H1 (cell line): ENCODE data around the gene CTAG2.

Source experiments
- CEBPB ChIP-seq: IDR thresholded peaks from 2 replicates; pipeline ENCODE4 v1.6.1; 2012; ENCODE audit warnings: low read depth, low read length
- CHD1 ChIP-seq: IDR thresholded peaks from 2 replicates; pipeline ENCODE4 v1.6.1; 2012; ENCODE audit warnings: low read depth, low read length, improper control_type of control experiment
- HDAC2 ChIP-seq, 2 experiments: fragments of 300-600 bp in 1 of 2; sonication (generic) in 1 of 2; IDR thresholded peaks; 2 replicates each; pipeline ENCODE4 v1.6.1; 2011 to 2012; ENCODE audit warnings: low read depth in 2 of 2, low read length in 2 of 2, mild to moderate bottlenecking in 2 of 2, moderate library complexity in 2 of 2, borderline replicate concordance in 1 of 2, inconsistent platforms in 1 of 2
- JUN ChIP-seq: IDR thresholded peaks from 2 replicates; pipeline ENCODE4 v1.6.1; 2011; ENCODE audit warnings: low read depth, mild to moderate bottlenecking, improper control_type of control experiment, low read length
- NRF1 ChIP-seq: IDR thresholded peaks from 2 replicates; pipeline ENCODE4 v1.6.1; 2011; ENCODE audit warnings: mild to moderate bottlenecking, low read depth, low read length, improper control_type of control experiment
- POLR2A ChIP-seq, 2 experiments: IDR thresholded peaks; 1 replicate in 1 of 2; 2 replicates in 1 of 2; pipeline ENCODE4 v1.6.1; 2011; ENCODE audit warnings: low read depth in 2 of 2, low read length in 2 of 2, mild to moderate bottlenecking in 2 of 2; ENCODE audit errors: control extremely low read depth in 1 of 2
- POLR2AphosphoS5 ChIP-seq: IDR thresholded peaks from 2 replicates; pipeline ENCODE4 v1.6.1; 2011; ENCODE audit warnings: low read depth, low read length
- SAP30 ChIP-seq: fragments of 300-600 bp; sonication (generic); IDR thresholded peaks from 2 replicates; pipeline ENCODE4 v1.7.1; 2012; ENCODE audit warnings: low read length, moderate library complexity, mild to moderate bottlenecking, inconsistent platforms; ENCODE audit not compliant: insufficient read depth, insufficient replicate concordance
- SP1 ChIP-seq: IDR thresholded peaks from 2 replicates; pipeline ENCODE4 v1.6.1; 2011; ENCODE audit warnings: low read depth, low read length
- TF ChIP-seq, protein P1 (sequence below), 3 experiments: IDR thresholded peaks; 1 replicate in 2 of 3; 2 replicates in 1 of 3; pipeline versions ENCODE4 v1.5.1 to v1.6.1; 2011; ENCODE audit warnings: low read length in 3 of 3, mild to moderate bottlenecking in 3 of 3, inconsistent platforms in 2 of 3, low read depth in 1 of 3, moderate library complexity in 1 of 3; ENCODE audit not compliant: insufficient read depth in 1 of 3; ENCODE audit errors: control extremely low read depth in 1 of 3
- TF ChIP-seq, protein P2 (sequence below): IDR thresholded peaks from 2 replicates; pipeline ENCODE4 v1.6.1; 2011; ENCODE audit warnings: low read depth, mild to moderate bottlenecking, low read length; ENCODE audit not compliant: insufficient read depth

DNA sequence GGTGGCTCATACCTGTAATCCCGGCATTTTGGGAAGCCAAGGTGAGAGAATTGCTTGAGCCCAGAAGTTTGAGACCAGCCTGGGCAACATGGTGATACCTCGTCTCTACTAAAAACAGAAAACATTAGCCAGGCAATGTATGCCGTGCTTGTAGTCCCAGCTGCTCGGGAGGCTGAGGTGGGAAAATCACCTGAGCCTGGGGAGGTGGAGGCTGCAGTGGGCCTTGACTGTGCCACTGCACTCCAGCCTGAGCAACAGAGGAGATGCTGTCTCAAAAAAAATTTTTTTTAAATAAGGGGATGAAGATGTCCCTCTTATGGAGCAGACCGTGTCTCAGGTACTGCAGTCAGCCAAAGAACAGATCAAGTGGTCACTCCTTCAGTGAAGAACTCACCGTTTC lies 47.8 kb downstream of the CTAG2 start:
- TF ChIP-seq, protein P1, sequence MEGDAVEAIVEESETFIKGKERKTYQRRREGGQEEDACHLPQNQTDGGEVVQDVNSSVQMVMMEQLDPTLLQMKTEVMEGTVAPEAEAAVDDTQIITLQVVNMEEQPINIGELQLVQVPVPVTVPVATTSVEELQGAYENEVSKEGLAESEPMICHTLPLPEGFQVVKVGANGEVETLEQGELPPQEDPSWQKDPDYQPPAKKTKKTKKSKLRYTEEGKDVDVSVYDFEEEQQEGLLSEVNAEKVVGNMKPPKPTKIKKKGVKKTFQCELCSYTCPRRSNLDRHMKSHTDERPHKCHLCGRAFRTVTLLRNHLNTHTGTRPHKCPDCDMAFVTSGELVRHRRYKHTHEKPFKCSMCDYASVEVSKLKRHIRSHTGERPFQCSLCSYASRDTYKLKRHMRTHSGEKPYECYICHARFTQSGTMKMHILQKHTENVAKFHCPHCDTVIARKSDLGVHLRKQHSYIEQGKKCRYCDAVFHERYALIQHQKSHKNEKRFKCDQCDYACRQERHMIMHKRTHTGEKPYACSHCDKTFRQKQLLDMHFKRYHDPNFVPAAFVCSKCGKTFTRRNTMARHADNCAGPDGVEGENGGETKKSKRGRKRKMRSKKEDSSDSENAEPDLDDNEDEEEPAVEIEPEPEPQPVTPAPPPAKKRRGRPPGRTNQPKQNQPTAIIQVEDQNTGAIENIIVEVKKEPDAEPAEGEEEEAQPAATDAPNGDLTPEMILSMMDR (IDR thresholded peaks at IDR 0.05; ENCODE audit: control extremely low read depth in 1 of 3, insufficient read depth in 1 of 3, low read depth in 1 of 3, low read length in 3 of 3), result no peak
- TF ChIP-seq NRF1, result no peak
- no peak for TF ChIP-seq POLR2AphosphoS5
- TF ChIP-seq CEBPB, result no peak
- no peak for TF ChIP-seq CHD1
- TF ChIP-seq POLR2A (IDR thresholded peaks at IDR 0.05; ENCODE audit: control extremely low read depth in 1 of 2, low read depth in 2 of 2, low read length in 2 of 2), result no peak
- TF ChIP-seq, protein P2, sequence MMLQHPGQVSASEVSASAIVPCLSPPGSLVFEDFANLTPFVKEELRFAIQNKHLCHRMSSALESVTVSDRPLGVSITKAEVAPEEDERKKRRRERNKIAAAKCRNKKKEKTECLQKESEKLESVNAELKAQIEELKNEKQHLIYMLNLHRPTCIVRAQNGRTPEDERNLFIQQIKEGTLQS, result no peak
- TF ChIP-seq SAP30, result no peak
- TF ChIP-seq HDAC2 (IDR thresholded peaks at IDR 0.05; ENCODE audit: borderline replicate concordance in 1 of 2, low read depth in 2 of 2, low read length in 2 of 2), result no peak
- no peak for TF ChIP-seq SP1
- TF ChIP-seq JUN, result no peak
